ENCODE measurements around the gene RYR3.

DNA sequence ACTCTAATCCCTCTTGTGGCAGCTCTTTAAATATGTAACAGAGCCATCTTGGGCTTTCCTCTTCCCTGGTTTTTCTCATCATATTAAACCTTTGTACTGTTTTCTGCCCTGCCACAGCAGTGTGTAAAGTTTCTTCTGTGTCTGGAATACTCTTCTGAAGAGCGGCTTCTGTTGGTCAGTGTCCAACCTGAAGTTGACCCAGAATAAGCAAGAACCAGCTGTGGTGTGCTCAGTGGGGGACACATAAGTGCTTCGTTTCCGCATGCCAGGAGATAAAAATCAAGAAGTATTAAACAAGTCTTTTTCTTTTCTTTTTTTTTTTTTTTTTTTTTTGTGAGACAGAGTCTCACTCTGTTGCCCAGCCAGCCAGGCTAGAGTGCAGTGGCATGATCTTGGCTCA lies 484.3 kb downstream of the RYR3 start:
- TF ChIP-seq CTCF (IDR thresholded peaks at IDR 0.05; ENCODE audit: low read depth, low read length, poor library complexity, severe bottlenecking): no peak
- TF ChIP-seq EZH2phosphoT487 (IDR thresholded peaks at IDR 0.05; ENCODE audit: borderline replicate concordance, low read length): no peak

Data from DOHH2 (cell line).